ENCODE data around the gene POLE.

The POLE gene

GRCh38 chr12:132588821-132589669 lies 98.1 kb downstream of the POLE start:
- H3K27ac ChIP-seq (ENCODE audit: low read length): no peak overlapping the region

GRCh38 chr12:132588319-132588718 lies 98.8 kb downstream of the POLE start:
- Histone ChIP-seq H3K79me2 (ENCODE audit: insufficient read depth, low read length) (no peaks in the 10 kb centered on the region), H3K4me1 (ENCODE audit: insufficient read depth, low read length) (no peaks in the 10 kb centered on the region), H2AFZ (ENCODE audit: low read depth, low read length) (no peak overlapping the region), H3K27ac (ENCODE audit: low read length) (no peak overlapping the region), H4K20me1 (ENCODE audit: insufficient read depth, low read length) (peaks cover 10% of the 10 kb centered on the region; the same call in 1 of the 2 replicates), H3K4me2 (ENCODE audit: insufficient read depth, low read length) (no peak overlapping the region), H3K9ac (ENCODE audit: low read depth, low read length) (no peak overlapping the region), H3K4me3 (ENCODE audit: low read depth in 1 of 2, low read length in 2 of 2) (no peak overlapping the region), H3K36me3 (ENCODE audit: insufficient read depth, low read length) (peaks cover 3% of the 10 kb centered on the region; the same call in 1 of the 2 replicates), H3K9me3 (ENCODE audit: insufficient read depth, low read length, severe bottlenecking) (no peaks in the 10 kb centered on the region), H3K27me3 (ENCODE audit: insufficient read depth, low read length, poor library complexity) (no peaks in the 10 kb centered on the region)
- no peak for DNase-seq
- TF ChIP-seq EZH2 (IDR thresholded peaks at IDR 0.05; ENCODE audit: borderline replicate concordance, low read depth, low read length, severe bottlenecking): no peak
- TF ChIP-seq, protein P1, sequence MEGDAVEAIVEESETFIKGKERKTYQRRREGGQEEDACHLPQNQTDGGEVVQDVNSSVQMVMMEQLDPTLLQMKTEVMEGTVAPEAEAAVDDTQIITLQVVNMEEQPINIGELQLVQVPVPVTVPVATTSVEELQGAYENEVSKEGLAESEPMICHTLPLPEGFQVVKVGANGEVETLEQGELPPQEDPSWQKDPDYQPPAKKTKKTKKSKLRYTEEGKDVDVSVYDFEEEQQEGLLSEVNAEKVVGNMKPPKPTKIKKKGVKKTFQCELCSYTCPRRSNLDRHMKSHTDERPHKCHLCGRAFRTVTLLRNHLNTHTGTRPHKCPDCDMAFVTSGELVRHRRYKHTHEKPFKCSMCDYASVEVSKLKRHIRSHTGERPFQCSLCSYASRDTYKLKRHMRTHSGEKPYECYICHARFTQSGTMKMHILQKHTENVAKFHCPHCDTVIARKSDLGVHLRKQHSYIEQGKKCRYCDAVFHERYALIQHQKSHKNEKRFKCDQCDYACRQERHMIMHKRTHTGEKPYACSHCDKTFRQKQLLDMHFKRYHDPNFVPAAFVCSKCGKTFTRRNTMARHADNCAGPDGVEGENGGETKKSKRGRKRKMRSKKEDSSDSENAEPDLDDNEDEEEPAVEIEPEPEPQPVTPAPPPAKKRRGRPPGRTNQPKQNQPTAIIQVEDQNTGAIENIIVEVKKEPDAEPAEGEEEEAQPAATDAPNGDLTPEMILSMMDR (IDR thresholded peaks at IDR 0.05; ENCODE audit: borderline replicate concordance, extremely low read depth, low read length, poor library complexity, severe bottlenecking): no peak
- no peak for ATAC-seq (ENCODE audit: insufficient read depth, low read depth)

More at GRCh38 chr12:132588821-132589669, 98.1 kb downstream of the POLE start:
- no peak overlapping the region for H3K4me3 ChIP-seq (ENCODE audit: low read depth in 1 of 2, low read length in 2 of 2)
- DNase-seq (no peak), ATAC-seq (ENCODE audit: insufficient read depth, low read depth) (no peak)
- H3K36me3 ChIP-seq (ENCODE audit: insufficient read depth, low read length): peaks cover 3% of the 10 kb centered on the region; the same call in 1 of the 2 replicates
- H3K9me3 ChIP-seq (ENCODE audit: insufficient read depth, low read length, severe bottlenecking): no peaks in the 10 kb centered on the region
- no peaks in the 10 kb centered on the region for H3K79me2 ChIP-seq (ENCODE audit: insufficient read depth, low read length)
- TF ChIP-seq, protein P1 (IDR thresholded peaks at IDR 0.05; ENCODE audit: borderline replicate concordance, extremely low read depth, low read length, poor library complexity, severe bottlenecking): no peak
- TF ChIP-seq EZH2 (IDR thresholded peaks at IDR 0.05; ENCODE audit: borderline replicate concordance, low read depth, low read length, severe bottlenecking): no peak
- H3K4me2 ChIP-seq (ENCODE audit: insufficient read depth, low read length): no peak overlapping the region
- H3K27me3 ChIP-seq (ENCODE audit: insufficient read depth, low read length, poor library complexity): no peaks in the 10 kb centered on the region
- H4K20me1 ChIP-seq (ENCODE audit: insufficient read depth, low read length): peaks cover 10% of the 10 kb centered on the region; the same call in 1 of the 2 replicates
- H3K4me1 ChIP-seq (ENCODE audit: insufficient read depth, low read length): no peaks in the 10 kb centered on the region
- no peak overlapping the region for H2AFZ ChIP-seq (ENCODE audit: low read depth, low read length)
- H3K9ac ChIP-seq (ENCODE audit: low read depth, low read length): no peak overlapping the region

- TF ChIP-seq, protein P1 (IDR thresholded peaks at IDR 0.05; ENCODE audit: borderline replicate concordance, extremely low read depth, low read length, poor library complexity, severe bottlenecking): no peak
- TF ChIP-seq EZH2 (IDR thresholded peaks at IDR 0.05; ENCODE audit: borderline replicate concordance, low read depth, low read length, severe bottlenecking): no peak
- Histone ChIP-seq H3K9me3 (ENCODE audit: insufficient read depth, low read length, severe bottlenecking) (no peaks in the 10 kb centered on the region), H3K36me3 (ENCODE audit: insufficient read depth, low read length) (peaks cover 3% of the 10 kb centered on the region; the same call in 1 of the 2 replicates), H3K9ac (ENCODE audit: low read depth, low read length) (no peak overlapping the region), H3K4me1 (ENCODE audit: insufficient read depth, low read length) (no peaks in the 10 kb centered on the region), H3K4me3 (ENCODE audit: low read depth in 1 of 2, low read length in 2 of 2) (no peak overlapping the region), H3K4me2 (ENCODE audit: insufficient read depth, low read length) (no peak overlapping the region), H2AFZ (ENCODE audit: low read depth, low read length) (no peak overlapping the region), H3K27me3 (ENCODE audit: insufficient read depth, low read length, poor library complexity) (no peaks in the 10 kb centered on the region), H4K20me1 (ENCODE audit: insufficient read depth, low read length) (peaks cover 10% of the 10 kb centered on the region; the same call in 1 of the 2 replicates), H3K79me2 (ENCODE audit: insufficient read depth, low read length) (no peaks in the 10 kb centered on the region), H3K27ac (ENCODE audit: low read length) (no peak overlapping the region)
- DNase-seq (no peak), ATAC-seq (ENCODE audit: insufficient read depth, low read depth) (no peak)
Measured at GRCh38 chr12:132587781-132588180, 99.4 kb downstream of the POLE start.

Data from DND-41 (cell line).